HG03159 (cell line): ENCODE measurements around the gene LRPAP1.
"Not testable (repeated sequence)": the region's sequence is repeated elsewhere in the genome, so short reads cannot be mapped to it uniquely, and the experiment has no call there.

Experiments used
- ATAC-seq: cut with Tn5 transposase; IDR thresholded peaks from one replicate; pipeline ENCODE4 v1.9.1; 2021; ENCODE audit warnings: mild to moderate bottlenecking, moderate library complexity; ENCODE audit not compliant: unreplicated experiment

Gene LRPAP1

GRCh38 chr4:3464349-3464905, 67.8 kb downstream of the LRPAP1 start:
- no peak for ATAC-seq

- ATAC-seq: no peak
Observed at GRCh38 chr4:3463556-3464348, 68.5 kb downstream of the LRPAP1 start.

- ATAC-seq: no peak
Observed at GRCh38 chr4:3462790-3463415, 69.3 kb downstream of the LRPAP1 start, which contains the start of gene DOK7. Gene DOK7, plus strand, starts transcription at chr4:3463306. Its CDS starts 70 bp downstream, at chr4:3463376.

- no peak for ATAC-seq
Observed at GRCh38 chr4:3462321-3462789, 69.9 kb downstream of the LRPAP1 start.

GRCh38 chr4:3461515-3462291, 70.5 kb downstream of the LRPAP1 start:
- no peak for ATAC-seq

- no peak for ATAC-seq
Observed at GRCh38 chr4:3460926-3461325, 71.3 kb downstream of the LRPAP1 start.

- ATAC-seq: not testable (repeated sequence)
Observed at GRCh38 chr4:3459156-3459555, 73.1 kb downstream of the LRPAP1 start.

GRCh38 chr4:3458371-3458770, 73.9 kb downstream of the LRPAP1 start:
- ATAC-seq: no peak

GRCh38 chr4:3455596-3455995, 76.6 kb downstream of the LRPAP1 start:
- ATAC-seq: not testable (repeated sequence)
